Activated naive CD8-positive, alpha-beta T cell treated with anti-CD3 and anti-CD28 coated beads, Interleukin-2, amount 50 U/mL, for 24 hours (primary cell): ENCODE data around the gene SEC61G.

Experiments used
- ATAC-seq: fragments of 150-1000 bp; cut with Tn5 transposase; one replicate; pipeline ENCODE4 v1.10.0; 2021
- DNase-seq: peaks from one replicate; pipeline ENCODE4 v3.0.0; 2021
- H3K27ac Mint-ChIP-seq: one replicate; pipeline ENCODE4 v1.8.0; 2021; ENCODE audit warnings: mild to moderate bottlenecking, mixed read lengths
- H3K27me3 Mint-ChIP-seq: one replicate; pipeline ENCODE4 v1.8.0; 2021; ENCODE audit warnings: mixed read lengths
- H3K36me3 Mint-ChIP-seq: one replicate; pipeline ENCODE4 v1.8.0; 2021; ENCODE audit warnings: low read depth, mixed read lengths
- H3K4me1 Mint-ChIP-seq: one replicate; pipeline ENCODE4 v1.8.0; 2021; ENCODE audit warnings: mixed read lengths
- H3K4me3 Mint-ChIP-seq: one replicate; pipeline ENCODE4 v1.8.0; 2021; ENCODE audit warnings: mild to moderate bottlenecking, moderate library complexity, mixed read lengths
- H3K9me3 Mint-ChIP-seq: one replicate; pipeline ENCODE4 v1.8.0; 2021; ENCODE audit warnings: mixed read lengths

The SEC61G gene

DNA sequence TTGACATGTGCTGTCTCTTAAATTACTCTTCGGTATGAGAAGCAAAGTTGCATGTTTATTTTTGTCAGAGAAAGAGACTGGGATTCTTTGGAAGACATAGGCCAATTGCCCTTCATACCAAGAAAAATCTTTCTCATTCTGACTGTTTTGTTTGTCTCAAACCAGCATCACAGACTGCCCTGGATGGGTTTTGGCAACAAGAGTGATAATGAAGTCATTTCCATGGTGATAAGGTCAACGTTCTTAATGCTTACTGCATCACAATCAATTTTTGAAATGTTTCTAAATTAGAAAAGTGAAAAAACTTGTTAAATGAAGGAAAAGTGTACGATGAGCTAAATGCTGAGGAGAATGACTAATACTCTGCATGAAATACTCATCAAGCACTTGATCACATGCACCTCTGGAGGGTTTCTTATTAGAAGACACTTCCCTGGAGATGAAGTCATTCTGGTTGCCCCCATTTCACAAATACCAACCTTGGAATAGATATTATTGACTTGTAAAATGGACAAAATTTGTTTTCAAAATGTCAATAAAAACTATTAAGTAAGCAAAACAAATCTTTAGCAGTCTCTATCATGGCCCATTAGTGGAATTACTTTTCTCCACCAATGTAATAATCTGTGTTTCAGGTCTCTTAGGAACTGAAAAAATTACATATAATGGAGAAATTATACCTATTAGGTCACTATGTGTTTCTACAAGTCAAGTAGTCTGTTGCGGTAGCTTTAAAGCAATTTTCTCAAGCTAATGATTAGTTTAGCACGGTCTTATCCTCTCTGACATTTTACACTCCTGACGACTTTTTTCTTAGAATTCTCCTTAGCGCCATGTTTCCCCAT is 19.9 kb upstream of the SEC61G start:
- peaks cover 3% of the 10 kb centered on the region for H3K4me1 Mint-ChIP-seq
- H3K36me3 Mint-ChIP-seq, result no peaks in the 10 kb centered on the region
- H3K27me3 Mint-ChIP-seq, result peaks cover 5% of the 10 kb centered on the region
- DNase-seq, result no peak
- no peak for ATAC-seq
- H3K4me3 Mint-ChIP-seq, result no peak overlapping the region
- H3K9me3 Mint-ChIP-seq, result peaks cover 14% of the 10 kb centered on the region
- no peak overlapping the region for H3K27ac Mint-ChIP-seq

GRCh38 chr7:54778166-54778565 is 19.2 kb upstream of the SEC61G start:
- no peaks in the 10 kb centered on the region for H3K36me3 Mint-ChIP-seq
- no peak overlapping the region for H3K4me3 Mint-ChIP-seq
- H3K4me1 Mint-ChIP-seq, result peaks cover 5% of the 10 kb centered on the region
- H3K9me3 Mint-ChIP-seq, result peaks cover 14% of the 10 kb centered on the region
- peaks cover 5% of the 10 kb centered on the region for H3K27me3 Mint-ChIP-seq
- DNase-seq (no peak), ATAC-seq (no peak)
- H3K27ac Mint-ChIP-seq, result no peak overlapping the region

- DNase-seq, result no peak
- Mint-ChIP-seq H3K4me1 (peaks cover 5% of the 10 kb centered on the region), H3K36me3 (no peaks in the 10 kb centered on the region), H3K4me3 (no peak overlapping the region), H3K27me3 (peaks cover 15% of the 10 kb centered on the region), H3K9me3 (peaks cover 14% of the 10 kb centered on the region), H3K27ac (no peak overlapping the region)
- no peak for ATAC-seq
Measured at GRCh38 chr7:54774785-54775740, 16.1 kb upstream of the SEC61G start.

GRCh38 chr7:54773472-54774399 is 14.7 kb upstream of the SEC61G start:
- peaks cover 14% of the 10 kb centered on the region for H3K9me3 Mint-ChIP-seq
- ATAC-seq, result peak; percentile 73
- peak; percentile 74 for DNase-seq
- H3K4me1 Mint-ChIP-seq, result peaks cover 5% of the 10 kb centered on the region
- peaks cover 27% of the 10 kb centered on the region for H3K27me3 Mint-ChIP-seq
- peak overlapping the region; percentile 67 for H3K4me3 Mint-ChIP-seq
- H3K27ac Mint-ChIP-seq, result no peak overlapping the region
- H3K36me3 Mint-ChIP-seq, result no peaks in the 10 kb centered on the region

- H3K27me3 Mint-ChIP-seq, result peaks cover 41% of the 10 kb centered on the region
- no peak for DNase-seq
- H3K27ac Mint-ChIP-seq, result no peak overlapping the region
- no peaks in the 10 kb centered on the region for H3K9me3 Mint-ChIP-seq
- H3K4me3 Mint-ChIP-seq, result no peak overlapping the region
- peaks cover 4% of the 10 kb centered on the region for H3K4me1 Mint-ChIP-seq
- ATAC-seq, result no peak
- no peaks in the 10 kb centered on the region for H3K36me3 Mint-ChIP-seq
Measured at GRCh38 chr7:54769203-54769602, 10.2 kb upstream of the SEC61G start.

GRCh38 chr7:54764861-54765260 is 5.8 kb upstream of the SEC61G start:
- H3K36me3 Mint-ChIP-seq, result no peaks in the 10 kb centered on the region
- H3K9me3 Mint-ChIP-seq, result no peaks in the 10 kb centered on the region
- H3K27ac Mint-ChIP-seq, result no peak overlapping the region

GRCh38 chr7:54757711-54758110 is 1.3 kb downstream of the SEC61G start:
- H3K4me1 Mint-ChIP-seq, result peaks cover 28% of the 10 kb centered on the region
- H3K27me3 Mint-ChIP-seq, result peaks cover 6% of the 10 kb centered on the region
- H3K9me3 Mint-ChIP-seq, result no peaks in the 10 kb centered on the region
- H3K27ac Mint-ChIP-seq, result peak overlapping the region; percentile 87
- ATAC-seq (no peak), DNase-seq (no peak)
- peak overlapping the region; percentile 98 for H3K4me3 Mint-ChIP-seq
- H3K36me3 Mint-ChIP-seq, result peaks cover 42% of the 10 kb centered on the region

More at GRCh38 chr7:54764861-54765260, 5.8 kb upstream of the SEC61G start:
- DNase-seq, result no peak
- peaks cover 4% of the 10 kb centered on the region for H3K4me1 Mint-ChIP-seq
- ATAC-seq, result no peak
- H3K27me3 Mint-ChIP-seq, result peaks cover 37% of the 10 kb centered on the region
- no peak overlapping the region for H3K4me3 Mint-ChIP-seq

DNA sequence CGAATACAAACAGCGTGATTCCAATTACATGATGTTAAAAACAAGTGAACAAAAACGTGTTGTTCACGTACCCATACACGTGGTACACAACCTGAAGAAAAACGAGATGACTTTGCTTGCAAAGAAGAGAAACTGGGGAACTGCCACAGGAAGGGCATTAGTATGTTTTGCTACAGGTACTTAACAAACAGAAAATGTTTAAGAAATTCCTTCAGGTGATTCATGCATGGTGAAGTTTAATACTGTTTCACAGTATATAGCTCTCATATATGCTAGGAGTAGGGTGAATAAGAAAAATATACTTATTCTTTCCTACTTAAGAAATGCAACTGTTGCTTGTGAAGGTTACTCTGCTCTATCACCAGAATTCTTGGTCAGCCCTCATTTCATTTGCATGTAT is 9.8 kb downstream of the SEC61G start:
- DNase-seq (no peak), ATAC-seq (no peak)
- H3K27me3 Mint-ChIP-seq, result no peaks in the 10 kb centered on the region
- H3K4me3 Mint-ChIP-seq, result no peak overlapping the region
- no peak overlapping the region for H3K27ac Mint-ChIP-seq
- peaks cover 54% of the 10 kb centered on the region for H3K36me3 Mint-ChIP-seq
- H3K9me3 Mint-ChIP-seq, result no peaks in the 10 kb centered on the region
- H3K4me1 Mint-ChIP-seq, result peaks cover 2% of the 10 kb centered on the region

DNA sequence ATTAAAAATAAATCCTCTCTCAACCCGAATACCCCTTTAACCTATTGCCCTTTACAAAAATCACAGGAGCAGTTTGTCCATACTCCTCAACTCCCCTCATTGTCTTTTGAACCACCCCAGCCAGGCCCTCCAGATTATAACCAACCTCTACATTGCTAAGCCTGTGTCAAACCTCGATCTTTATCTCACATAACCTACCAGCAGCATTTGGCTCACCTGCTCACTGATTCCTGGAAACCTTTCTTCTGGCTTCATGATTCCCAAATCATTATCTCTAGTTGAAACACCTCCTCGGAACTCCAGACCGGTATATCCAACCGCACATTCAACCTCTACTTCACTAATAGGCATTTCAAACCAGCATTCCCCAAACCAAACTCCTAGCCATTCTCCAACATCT is 11.8 kb downstream of the SEC61G start:
- Mint-ChIP-seq H3K36me3 (peaks cover 39% of the 10 kb centered on the region), H3K4me1 (no peaks in the 10 kb centered on the region), H3K9me3 (no peaks in the 10 kb centered on the region), H3K27ac (no peak overlapping the region), H3K4me3 (no peak overlapping the region), H3K27me3 (no peaks in the 10 kb centered on the region)
- DNase-seq, result no peak
- ATAC-seq, result no peak

- no peak for ATAC-seq
- Mint-ChIP-seq H3K36me3 (peaks cover 17% of the 10 kb centered on the region), H3K9me3 (no peaks in the 10 kb centered on the region), H3K4me1 (no peaks in the 10 kb centered on the region), H3K4me3 (no peak overlapping the region), H3K27me3 (no peaks in the 10 kb centered on the region), H3K27ac (no peak overlapping the region)
- no peak for DNase-seq
Measured at GRCh38 chr7:54743580-54743979, 15.4 kb downstream of the SEC61G start.

DNA sequence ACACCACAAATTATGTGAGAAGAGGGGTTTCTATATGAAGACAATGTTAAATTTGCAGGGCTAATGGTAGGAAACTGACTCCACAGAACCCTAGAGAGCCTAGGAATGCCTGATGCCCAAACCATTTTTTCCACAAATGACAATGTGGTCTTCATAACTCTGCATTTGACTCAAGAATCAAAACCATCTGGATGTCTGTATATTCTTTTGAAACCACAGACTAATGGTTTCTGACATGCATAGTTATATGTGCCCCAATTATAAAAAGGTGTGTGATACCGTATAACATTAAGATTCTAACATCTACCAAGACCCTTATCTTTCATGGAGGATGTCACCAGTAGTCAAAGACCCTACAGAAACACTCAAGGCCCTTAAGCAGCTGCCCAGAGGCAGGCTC is 20.3 kb downstream of the SEC61G start:
- DNase-seq (no peak), ATAC-seq (no peak)
- Mint-ChIP-seq H3K4me1 (no peaks in the 10 kb centered on the region), H3K27me3 (no peaks in the 10 kb centered on the region), H3K9me3 (peaks cover 19% of the 10 kb centered on the region), H3K36me3 (peaks cover 10% of the 10 kb centered on the region), H3K4me3 (no peak overlapping the region), H3K27ac (no peak overlapping the region)

- H3K4me1 Mint-ChIP-seq, result no peaks in the 10 kb centered on the region
- ATAC-seq, result no peak
- no peak overlapping the region for H3K27ac Mint-ChIP-seq
- no peak overlapping the region for H3K4me3 Mint-ChIP-seq
- peaks cover 9% of the 10 kb centered on the region for H3K9me3 Mint-ChIP-seq
- no peaks in the 10 kb centered on the region for H3K27me3 Mint-ChIP-seq
- no peaks in the 10 kb centered on the region for H3K36me3 Mint-ChIP-seq
- DNase-seq, result no peak
Measured at GRCh38 chr7:54729107-54729506, 29.9 kb downstream of the SEC61G start.

- Mint-ChIP-seq H3K9me3 (peaks cover 5% of the 10 kb centered on the region), H3K4me1 (no peaks in the 10 kb centered on the region), H3K4me3 (no peak overlapping the region), H3K36me3 (no peaks in the 10 kb centered on the region), H3K27ac (no peak overlapping the region), H3K27me3 (no peaks in the 10 kb centered on the region)
- ATAC-seq, result no peak
- no peak for DNase-seq
Measured at GRCh38 chr7:54728411-54728810, 30.6 kb downstream of the SEC61G start.

GRCh38 chr7:54725255-54725654 is 33.8 kb downstream of the SEC61G start:
- ATAC-seq (no peak), DNase-seq (no peak)
- Mint-ChIP-seq H3K27ac (no peak overlapping the region), H3K9me3 (peaks cover 4% of the 10 kb centered on the region), H3K36me3 (no peaks in the 10 kb centered on the region), H3K27me3 (peaks cover 8% of the 10 kb centered on the region), H3K4me1 (no peaks in the 10 kb centered on the region), H3K4me3 (no peak overlapping the region)
